ENCODE results near the gene ZNF574. TPM values are rescaled to one million over a fixed set of nuclear protein-coding genes. Genes with fewer than 3 reads are reported as not detected.
A peak's percentile ranks its signal among the peaks of the same experiment; 100 is the strongest.

The ZNF574 gene
- total RNA-seq, 4 donors from 2014 or later: 14.4 to 25.3 (median 17.1) TPM

DNA sequence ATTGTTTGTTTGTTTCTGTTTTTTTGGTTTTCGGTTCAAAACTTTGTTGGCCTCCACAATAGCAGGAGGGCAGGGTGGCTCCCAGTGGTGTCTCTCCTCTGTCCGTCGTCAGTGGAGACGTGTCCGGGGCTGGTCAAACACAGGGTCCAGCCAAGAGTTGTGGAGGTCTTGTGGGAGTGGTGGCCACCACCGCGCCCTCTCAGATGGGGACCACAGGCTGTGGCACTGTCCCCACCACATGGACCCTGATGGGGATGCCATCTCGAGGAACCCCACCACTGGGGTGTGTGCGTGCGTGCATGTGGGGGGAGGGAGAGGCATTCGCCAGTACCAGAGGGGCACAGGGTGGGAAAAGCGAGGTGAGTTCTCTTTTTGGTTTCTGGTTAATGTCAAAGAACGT lies 13.8 kb downstream of the ZNF574 start:
- H3K4me1 ChIP-seq: peaks cover 0 to 47% (median 6%) of the 10 kb centered on the region in 3 donors
- 90% methylated on average over 2 of the region's 13 CpGs; no CpG with 5 or more reads in 1 of the 2 donors for WGBS, 2 donors (ENCODE audit: low coverage in 1 of 2)
- TF ChIP-seq POLR2AphosphoS5 (IDR thresholded peaks at IDR 0.05): no peak
- TF ChIP-seq POLR2A (IDR thresholded peaks at IDR 0.05): no peak
- TF ChIP-seq, protein P1, sequence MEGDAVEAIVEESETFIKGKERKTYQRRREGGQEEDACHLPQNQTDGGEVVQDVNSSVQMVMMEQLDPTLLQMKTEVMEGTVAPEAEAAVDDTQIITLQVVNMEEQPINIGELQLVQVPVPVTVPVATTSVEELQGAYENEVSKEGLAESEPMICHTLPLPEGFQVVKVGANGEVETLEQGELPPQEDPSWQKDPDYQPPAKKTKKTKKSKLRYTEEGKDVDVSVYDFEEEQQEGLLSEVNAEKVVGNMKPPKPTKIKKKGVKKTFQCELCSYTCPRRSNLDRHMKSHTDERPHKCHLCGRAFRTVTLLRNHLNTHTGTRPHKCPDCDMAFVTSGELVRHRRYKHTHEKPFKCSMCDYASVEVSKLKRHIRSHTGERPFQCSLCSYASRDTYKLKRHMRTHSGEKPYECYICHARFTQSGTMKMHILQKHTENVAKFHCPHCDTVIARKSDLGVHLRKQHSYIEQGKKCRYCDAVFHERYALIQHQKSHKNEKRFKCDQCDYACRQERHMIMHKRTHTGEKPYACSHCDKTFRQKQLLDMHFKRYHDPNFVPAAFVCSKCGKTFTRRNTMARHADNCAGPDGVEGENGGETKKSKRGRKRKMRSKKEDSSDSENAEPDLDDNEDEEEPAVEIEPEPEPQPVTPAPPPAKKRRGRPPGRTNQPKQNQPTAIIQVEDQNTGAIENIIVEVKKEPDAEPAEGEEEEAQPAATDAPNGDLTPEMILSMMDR (IDR thresholded peaks at IDR 0.05): no peak
- TF ChIP-seq EP300 (IDR thresholded peaks at IDR 0.05): no peak
- H3K36me3 ChIP-seq: peaks cover 0 to 5% of the 10 kb centered on the region in 2 donors
- peak overlapping the region in 1 of 4 donors; percentile 71 for H3K27ac ChIP-seq
- ATAC-seq: no peak
- H3K9me3 ChIP-seq: no peaks in the 10 kb centered on the region
- H3K4me3 ChIP-seq: no peak overlapping the region
- no peaks in the 10 kb centered on the region for H3K27me3 ChIP-seq

DNA sequence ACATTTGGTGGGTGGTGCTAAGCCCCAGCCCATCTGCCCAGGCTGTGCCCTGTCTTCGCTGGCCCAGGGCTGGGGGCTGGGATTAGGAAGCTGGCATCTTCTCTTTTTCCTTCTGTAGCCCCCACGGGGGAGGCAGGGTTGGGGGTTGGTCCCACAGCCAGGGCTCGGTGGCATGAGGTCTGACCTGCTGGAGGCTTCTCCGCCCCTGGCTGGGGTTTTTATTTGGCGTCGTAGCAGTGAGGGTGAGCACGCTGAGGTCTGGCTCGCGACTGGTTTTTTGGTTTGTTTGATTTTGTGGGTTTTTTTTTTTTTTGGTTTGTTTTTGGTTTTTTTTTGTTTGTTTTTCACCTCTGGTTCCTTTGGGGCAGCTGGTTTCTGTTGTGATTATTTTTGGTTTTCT lies 14.7 kb downstream of the ZNF574 start:
- 58 to 85% methylated on average over 4 to 9 of the region's 9 CpGs for WGBS, 2 donors (ENCODE audit: low coverage in 1 of 2)
- Histone ChIP-seq H3K9me3 (no peaks in the 10 kb centered on the region), H3K36me3 (peaks cover 0 to 5% of the 10 kb centered on the region in 2 donors), H3K4me3 (no peak overlapping the region), H3K4me1 (peaks cover 0 to 56% (median 9%) of the 10 kb centered on the region in 3 donors), H3K27ac (no peak overlapping the region), H3K27me3 (no peaks in the 10 kb centered on the region)
- no peak for ATAC-seq
- TF ChIP-seq EP300 (IDR thresholded peaks at IDR 0.05) (no peak), POLR2AphosphoS5 (IDR thresholded peaks at IDR 0.05) (no peak), POLR2A (IDR thresholded peaks at IDR 0.05) (no peak)
- TF ChIP-seq, protein P1 (IDR thresholded peaks at IDR 0.05): no peak

DNA sequence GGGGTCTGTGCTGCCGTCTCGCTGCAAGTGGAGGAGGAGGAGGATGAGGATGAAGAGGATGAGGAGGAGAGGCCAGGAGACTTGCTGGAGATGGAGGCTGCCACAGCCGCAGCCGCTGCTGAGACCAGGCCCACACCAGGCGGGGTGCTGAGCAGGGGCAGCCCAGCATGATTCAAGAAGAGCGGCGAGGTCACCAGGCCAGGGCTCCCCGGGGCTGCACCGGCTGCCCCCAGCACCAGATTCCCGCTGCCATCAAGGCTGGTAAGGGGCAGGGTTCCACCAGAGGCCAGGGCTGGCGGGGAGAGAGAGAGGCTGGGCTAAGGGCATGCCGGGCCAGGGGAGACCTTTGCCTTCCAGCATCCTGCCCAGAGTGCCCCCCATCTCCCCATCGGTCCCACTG lies 15.3 kb downstream of the ZNF574 start:
- TF ChIP-seq, protein P1 (IDR thresholded peaks at IDR 0.05): no peak
- TF ChIP-seq EP300 (IDR thresholded peaks at IDR 0.05): no peak
- TF ChIP-seq POLR2AphosphoS5 (IDR thresholded peaks at IDR 0.05): no peak
- TF ChIP-seq POLR2A (IDR thresholded peaks at IDR 0.05): no peak
- Histone ChIP-seq H3K4me3 (no peak overlapping the region), H3K4me1 (peaks cover 0 to 62% (median 13%) of the 10 kb centered on the region in 3 donors), H3K9me3 (no peaks in the 10 kb centered on the region), H3K27me3 (no peaks in the 10 kb centered on the region), H3K27ac (peak overlapping the region in 3 of 4 donors; percentile 39 to 57 (median 57)), H3K36me3 (peaks cover 0 to 5% of the 10 kb centered on the region in 2 donors)
- no peak for ATAC-seq
- 100% methylated on average over 1 of the region's 13 CpGs; no CpG with 5 or more reads in 1 of the 2 donors for WGBS, 2 donors (ENCODE audit: low coverage in 1 of 2)

DNA sequence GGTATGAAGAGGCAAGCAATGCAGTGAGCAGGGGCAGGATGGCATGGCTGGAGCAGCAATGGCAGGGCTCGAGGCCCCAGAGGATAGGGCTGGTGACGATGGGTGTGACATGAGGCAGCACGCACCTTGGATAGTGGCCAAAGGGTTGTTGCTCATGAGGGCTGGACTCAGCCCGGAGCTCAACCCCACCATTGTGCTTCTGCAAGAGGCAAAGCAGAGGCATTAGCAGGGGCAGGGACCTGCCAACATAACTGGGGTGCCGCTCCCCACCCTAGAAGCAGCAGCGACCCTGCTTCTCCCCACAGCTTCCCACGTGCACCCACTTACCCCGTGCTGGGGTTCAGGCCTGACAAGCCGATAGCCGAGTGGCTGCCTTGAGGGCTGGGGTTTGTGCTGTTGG lies 15.8 kb downstream of the ZNF574 start:
- 20 to 40% methylated on average over 3 of the region's 10 CpGs for WGBS, 2 donors (ENCODE audit: low coverage in 1 of 2)
- no peak overlapping the region for H3K4me3 ChIP-seq
- peaks cover 0 to 5% of the 10 kb centered on the region in 2 donors for H3K36me3 ChIP-seq

More for the DNA sequence above, 15.8 kb downstream of the ZNF574 start:
- Histone ChIP-seq H3K27me3 (no peaks in the 10 kb centered on the region), H3K27ac (peak overlapping the region in 3 of 4 donors; percentile 39 to 57 (median 57)), H3K4me1 (peaks cover 0 to 65% (median 13%) of the 10 kb centered on the region in 3 donors), H3K9me3 (no peaks in the 10 kb centered on the region)
- TF ChIP-seq POLR2A (IDR thresholded peaks at IDR 0.05): no peak
- no peak for TF ChIP-seq POLR2AphosphoS5 (IDR thresholded peaks at IDR 0.05)
- TF ChIP-seq, protein P1 (IDR thresholded peaks at IDR 0.05): no peak
- TF ChIP-seq EP300 (IDR thresholded peaks at IDR 0.05): no peak
- no peak for ATAC-seq
